ENCODE results near the gene ARPC5. TPM values are rescaled to one million over a fixed set of nuclear protein-coding genes. Genes with fewer than 3 reads are reported as not detected.

Gene ARPC5
- total and polyA plus RNA-seq, 7 experiments from 2014 or later = 49.9 to 525 (median 105) TPM

GRCh38 chr1:183600136-183600535, 35.4 kb downstream of the ARPC5 start:
- Mint-ChIP-seq H3K4me1 (peaks cover 0 to 22% (median 6%) of the 10 kb centered on the region in 7 donors), H3K36me3 (peaks cover 0 to 3% (median 0%) of the 10 kb centered on the region in 5 donors), H3K27me3 (peaks cover 0 to 14% (median 6%) of the 10 kb centered on the region in 5 donors), H3K9me3 (no peaks in the 10 kb centered on the region), H3K4me3 (no peak overlapping the region), H3K27ac (peak overlapping the region in 1 of 9 donors; percentile 22)
- Histone ChIP-seq H3K27ac (ENCODE audit: low read depth, low read length) (no peak overlapping the region), H3K27me3 (ENCODE audit: control insufficient read depth in 2 of 2, insufficient read depth in 2 of 2, low read length in 2 of 2) (no peaks in the 10 kb centered on the region), H3K4me1 (ENCODE audit: control insufficient read depth in 2 of 2, insufficient read depth in 2 of 2, low read length in 2 of 2) (no peaks in the 10 kb centered on the region), H3K36me3 (ENCODE audit: control insufficient read depth in 2 of 3, insufficient read depth in 3 of 3, low read length in 3 of 3) (no peaks in the 10 kb centered on the region), H3K9me3 (ENCODE audit: control insufficient read depth in 2 of 3, low read length in 3 of 3) (no peaks in the 10 kb centered on the region), H3K4me3 (ENCODE audit: low read length) (no peak overlapping the region)
- ChIA-PET CTCF (no interaction called here), POLR2A (interaction anchor here (0.7 to 1.4 kb wide), 2 partner anchors 9 to 20 kb away, joined by 3 read pairs; no protein-coding TSS in a partner anchor)
- ATAC-seq = peak; percentile 49
- intact Hi-C loops (cut with micrococcal nuclease) = no loop called here
- DNase-seq = no peak

DNA sequence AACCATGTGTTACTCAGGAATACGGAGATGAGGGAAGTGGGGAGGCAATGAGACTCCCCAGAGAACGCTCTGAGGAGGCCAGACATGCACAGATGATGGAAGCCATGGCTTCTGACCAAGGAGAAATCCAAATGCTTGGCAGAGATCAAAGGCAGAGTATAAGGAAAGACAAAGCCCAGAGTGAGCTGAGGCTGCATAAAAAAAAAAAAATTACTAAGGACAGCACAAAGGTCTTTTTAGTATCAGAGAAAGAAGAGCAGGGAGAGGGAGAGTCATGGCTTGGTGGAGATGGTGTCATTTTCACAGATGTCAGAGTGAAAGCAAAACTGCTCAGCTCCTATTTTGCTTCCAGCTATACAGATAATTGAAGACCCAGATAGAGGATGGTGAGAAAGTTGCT, 37.2 kb downstream of the ARPC5 start:
- DNase-seq (no peak), ATAC-seq (no peak)
- peak overlapping the region in 1 of 10 donors; percentile 31 for H3K4me3 Mint-ChIP-seq
- H3K27me3 Mint-ChIP-seq = peaks cover 0 to 9% (median 3%) of the 10 kb centered on the region in 5 donors
- peaks cover 0 to 3% (median 0%) of the 10 kb centered on the region in 5 donors for H3K36me3 Mint-ChIP-seq
- H3K9me3 Mint-ChIP-seq = no peaks in the 10 kb centered on the region
- no peaks in the 10 kb centered on the region for H3K9me3 ChIP-seq (ENCODE audit: control insufficient read depth in 2 of 3, low read length in 3 of 3)
- no peak overlapping the region for H3K27ac ChIP-seq (ENCODE audit: low read depth, low read length)
- no peak overlapping the region for H3K4me3 ChIP-seq (ENCODE audit: low read length)
- intact Hi-C loops (cut with micrococcal nuclease) = no loop called here
- H3K27ac Mint-ChIP-seq = peak overlapping the region in 2 of 9 donors; percentile 2 to 23
- H3K4me1 Mint-ChIP-seq = peaks cover 0 to 19% (median 0%) of the 10 kb centered on the region in 7 donors
- H3K36me3 ChIP-seq (ENCODE audit: control insufficient read depth in 2 of 3, insufficient read depth in 3 of 3, low read length in 3 of 3) = no peaks in the 10 kb centered on the region
- ChIA-PET CTCF (interaction anchor here (0.8 to 1.5 kb wide), 2 partner anchors 8 to 318 kb away, joined by 3 to 5 read pairs; partner anchors contain the start of gene NCF2), POLR2A (no interaction called here)
- no peaks in the 10 kb centered on the region for H3K27me3 ChIP-seq (ENCODE audit: control insufficient read depth in 2 of 2, insufficient read depth in 2 of 2, low read length in 2 of 2)
- H3K4me1 ChIP-seq (ENCODE audit: control insufficient read depth in 2 of 2, insufficient read depth in 2 of 2, low read length in 2 of 2) = no peaks in the 10 kb centered on the region

- ChIA-PET CTCF (interaction anchor here (1.5 kb wide), 1 partner anchor 8 kb away, joined by 3 read pairs; the partner anchor contains the start of gene NCF2), POLR2A (no interaction called here)
- Histone ChIP-seq H3K27ac (ENCODE audit: low read depth, low read length) (no peak overlapping the region), H3K9me3 (ENCODE audit: control insufficient read depth in 2 of 3, low read length in 3 of 3) (no peaks in the 10 kb centered on the region), H3K4me1 (ENCODE audit: control insufficient read depth in 2 of 2, insufficient read depth in 2 of 2, low read length in 2 of 2) (no peaks in the 10 kb centered on the region), H3K4me3 (ENCODE audit: low read length) (no peak overlapping the region), H3K27me3 (ENCODE audit: control insufficient read depth in 2 of 2, insufficient read depth in 2 of 2, low read length in 2 of 2) (no peaks in the 10 kb centered on the region), H3K36me3 (ENCODE audit: control insufficient read depth in 2 of 3, insufficient read depth in 3 of 3, low read length in 3 of 3) (no peaks in the 10 kb centered on the region)
- Mint-ChIP-seq H3K27ac (peak overlapping the region in 1 of 9 donors; percentile 2), H3K36me3 (peaks cover 0 to 6% (median 0%) of the 10 kb centered on the region in 5 donors), H3K4me3 (no peak overlapping the region), H3K9me3 (no peaks in the 10 kb centered on the region), H3K27me3 (peaks cover 0 to 9% (median 3%) of the 10 kb centered on the region in 5 donors), H3K4me1 (peaks cover 0 to 25% (median 0%) of the 10 kb centered on the region in 7 donors)
- ATAC-seq (no peak), DNase-seq (no peak)
- intact Hi-C loops (cut with micrococcal nuclease) = no loop called here
These were observed 37.8 kb downstream of the ARPC5 start for GRCh38 chr1:183597656-183598347.

- Mint-ChIP-seq H3K9me3 (no peaks in the 10 kb centered on the region), H3K4me1 (peaks cover 0 to 25% (median 0%) of the 10 kb centered on the region in 7 donors), H3K36me3 (peaks cover 0 to 7% (median 0%) of the 10 kb centered on the region in 5 donors), H3K27ac (no peak overlapping the region), H3K27me3 (peaks cover 0 to 7% (median 0%) of the 10 kb centered on the region in 5 donors), H3K4me3 (no peak overlapping the region)
- CTCF ChIA-PET = no interaction called here
- ATAC-seq (no peak), DNase-seq (no peak)
- POLR2A ChIA-PET = no interaction called here
- intact Hi-C loops (cut with micrococcal nuclease) = no loop called here
- Histone ChIP-seq H3K36me3 (ENCODE audit: control insufficient read depth in 2 of 3, insufficient read depth in 3 of 3, low read length in 3 of 3) (no peaks in the 10 kb centered on the region), H3K27me3 (ENCODE audit: control insufficient read depth in 2 of 2, insufficient read depth in 2 of 2, low read length in 2 of 2) (no peaks in the 10 kb centered on the region), H3K9me3 (ENCODE audit: control insufficient read depth in 2 of 3, low read length in 3 of 3) (no peaks in the 10 kb centered on the region), H3K27ac (ENCODE audit: low read depth, low read length) (no peak overlapping the region), H3K4me1 (ENCODE audit: control insufficient read depth in 2 of 2, insufficient read depth in 2 of 2, low read length in 2 of 2) (no peaks in the 10 kb centered on the region), H3K4me3 (ENCODE audit: low read length) (no peak overlapping the region)
These were observed 39.1 kb downstream of the ARPC5 start for GRCh38 chr1:183596500-183596899.

DNA sequence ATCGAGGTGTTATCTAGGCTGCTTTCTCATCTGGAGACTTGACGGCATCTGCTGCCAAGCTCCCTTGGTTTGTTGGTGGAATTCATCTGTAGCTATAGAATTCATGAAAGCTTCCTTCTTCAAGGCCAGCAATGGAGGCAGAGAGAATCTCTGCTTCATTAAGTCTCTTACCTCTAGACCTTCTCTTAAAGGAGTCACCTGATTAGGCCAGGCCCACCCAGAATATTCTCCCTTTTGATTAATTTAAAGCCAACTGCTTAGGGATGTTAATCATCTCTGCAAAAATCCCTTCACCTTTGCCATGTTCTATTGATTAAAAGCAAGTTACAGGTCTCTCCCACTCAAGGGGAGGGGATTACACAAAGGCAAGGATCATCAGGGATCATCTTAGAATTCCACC, 40.0 kb downstream of the ARPC5 start:
- Histone ChIP-seq H3K27ac (ENCODE audit: low read depth, low read length) (no peak overlapping the region), H3K4me1 (ENCODE audit: control insufficient read depth in 2 of 2, insufficient read depth in 2 of 2, low read length in 2 of 2) (peaks cover 0 to 2% of the 10 kb centered on the region in 2 donors), H3K4me3 (ENCODE audit: low read length) (no peak overlapping the region), H3K36me3 (ENCODE audit: control insufficient read depth in 2 of 3, insufficient read depth in 3 of 3, low read length in 3 of 3) (no peaks in the 10 kb centered on the region), H3K9me3 (ENCODE audit: control insufficient read depth in 2 of 3, low read length in 3 of 3) (no peaks in the 10 kb centered on the region), H3K27me3 (ENCODE audit: control insufficient read depth in 2 of 2, insufficient read depth in 2 of 2, low read length in 2 of 2) (no peaks in the 10 kb centered on the region)
- CTCF ChIA-PET = no interaction called here
- Mint-ChIP-seq H3K4me1 (peaks cover 0 to 31% (median under 1%) of the 10 kb centered on the region in 7 donors), H3K4me3 (no peak overlapping the region), H3K36me3 (peaks cover 0 to 7% (median 0%) of the 10 kb centered on the region in 5 donors), H3K27ac (no peak overlapping the region), H3K27me3 (peaks cover 0 to 7% (median 0%) of the 10 kb centered on the region in 5 donors), H3K9me3 (no peaks in the 10 kb centered on the region)
- intact Hi-C loops (cut with micrococcal nuclease) = no loop called here
- DNase-seq (no peak), ATAC-seq (no peak)
- POLR2A ChIA-PET = interaction anchor here (0.5 kb wide), 1 partner anchor 454 kb away, joined by 4 read pairs; no protein-coding TSS in a partner anchor

DNA sequence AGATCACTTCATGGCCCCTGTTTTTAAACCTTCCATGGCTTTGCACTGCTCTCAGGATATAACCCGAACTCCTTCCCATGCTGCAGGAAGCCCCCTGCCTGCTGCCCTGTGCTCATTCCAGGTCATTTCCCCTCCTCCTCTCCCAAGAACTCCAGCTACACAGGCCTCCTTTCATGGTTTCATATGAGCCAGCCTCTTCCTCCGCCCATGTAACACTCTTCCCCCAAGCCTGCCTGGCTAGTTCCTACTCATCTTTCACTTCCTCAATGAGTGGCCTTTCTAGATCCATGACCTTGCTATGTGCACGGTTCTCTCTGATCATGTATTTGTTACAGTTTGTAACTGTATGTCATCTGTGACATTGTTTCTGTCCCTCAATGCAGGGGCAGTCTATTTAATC, 42.2 kb downstream of the ARPC5 start:
- no peaks in the 10 kb centered on the region for H3K36me3 ChIP-seq (ENCODE audit: control insufficient read depth in 2 of 3, insufficient read depth in 3 of 3, low read length in 3 of 3)
- Mint-ChIP-seq H3K36me3 (peaks cover 0 to 7% (median 0%) of the 10 kb centered on the region in 5 donors), H3K27me3 (peaks cover 0 to 7% (median 0%) of the 10 kb centered on the region in 5 donors), H3K27ac (peak overlapping the region in 1 of 9 donors; percentile 73), H3K4me3 (peak overlapping the region in 1 of 10 donors; percentile 23), H3K9me3 (no peaks in the 10 kb centered on the region), H3K4me1 (peaks cover 5 to 45% (median 19%) of the 10 kb centered on the region in 7 donors)
- intact Hi-C loops (cut with micrococcal nuclease) = loop anchor here in 1 of 2 donors (5.0 kb wide), 1 partner anchor 249 kb away; no protein-coding TSS in a partner anchor
- ChIA-PET CTCF (no interaction called here), POLR2A (no interaction called here)
- no peaks in the 10 kb centered on the region for H3K9me3 ChIP-seq (ENCODE audit: control insufficient read depth in 2 of 3, low read length in 3 of 3)
- DNase-seq (no peak), ATAC-seq (peak; percentile 55)
- no peak overlapping the region for H3K4me3 ChIP-seq (ENCODE audit: low read length)
- no peak overlapping the region for H3K27ac ChIP-seq (ENCODE audit: low read depth, low read length)
- no peaks in the 10 kb centered on the region for H3K27me3 ChIP-seq (ENCODE audit: control insufficient read depth in 2 of 2, insufficient read depth in 2 of 2, low read length in 2 of 2)
- H3K4me1 ChIP-seq (ENCODE audit: control insufficient read depth in 2 of 2, insufficient read depth in 2 of 2, low read length in 2 of 2) = peaks cover 3 to 9% of the 10 kb centered on the region in 2 donors
